Panc1 (cell line): ENCODE measurements around the gene SYTL3. TPM values are rescaled to one million over a fixed set of nuclear protein-coding genes. Genes with fewer than 3 reads are reported as not detected.

ENCODE experiments used
- ATAC-seq: fragments of 200-7000 bp; cut with Tn5 transposase; 2 replicates; pipeline ENCODE4 v1.9.1; 2020; ENCODE audit warnings: mild to moderate bottlenecking, moderate library complexity
- BruUV-seq: library from RNA; stranded (reverse); fragments of 400-500 nt; replicated peaks from 2 replicates; lab custom pipeline; 2021; lab: Mats Ljungman, UMichigan
- CTCF ChIA-PET: fragments of 300-600 bp; sonication (Branson Sonifier 250); formaldehyde crosslinking; loops from one replicate; lab custom pipeline; 2022; ENCODE audit warnings: antibody characterized with exemption; lab: Charles Lee
- POLR2A ChIA-PET: fragments of 300-600 bp; sonication (Branson Sonifier 250); formaldehyde crosslinking; loops from one replicate; lab custom pipeline; 2022; ENCODE audit warnings: antibody characterized with exemption; lab: Charles Lee
- DNase-seq: peaks from one replicate; pipeline ENCODE4 v3.0.0-alpha.2; 2010; ENCODE audit warnings: low read depth, low spot score
- H3K27ac ChIP-seq: 2 replicates; pipeline ENCODE4 v1.5.1; 2011; ENCODE audit warnings: mild to moderate bottlenecking, low read length, inconsistent platforms
- H3K27me3 ChIP-seq: fragments of 200-500 bp; sonication (Bioruptor generic); 2 replicates; pipeline ENCODE4 v1.6.0; 2014; ENCODE audit warnings: low read length, inconsistent platforms; ENCODE audit not compliant: control insufficient read depth, insufficient read depth
- H3K36me3 ChIP-seq: fragments of 200-500 bp; sonication (Bioruptor generic); 2 replicates; pipeline ENCODE4 v1.5.1; 2014; ENCODE audit warnings: inconsistent platforms, mild to moderate bottlenecking, low read length, moderate library complexity; ENCODE audit not compliant: control insufficient read depth, insufficient read depth
- H3K4me1 ChIP-seq: 2 replicates; pipeline ENCODE4 v1.5.1; 2011; ENCODE audit warnings: inconsistent platforms, mild to moderate bottlenecking, low read length, moderate library complexity; ENCODE audit not compliant: control insufficient read depth, insufficient read depth
- H3K4me3 ChIP-seq, 2 experiments: 2 replicates each; pipeline ENCODE4 v1.5.1; 2011 to 2012; ENCODE audit warnings: low read depth in 2 of 2, low read length in 2 of 2, mild to moderate bottlenecking in 2 of 2, inconsistent platforms in 1 of 2, moderate library complexity in 1 of 2
- H3K9me3 ChIP-seq: fragments of 200-500 bp; sonication (Bioruptor generic); 2 replicates; pipeline ENCODE4 v1.5.1; 2014; ENCODE audit warnings: low read depth, mild to moderate bottlenecking, inconsistent platforms, low read length, moderate library complexity; ENCODE audit not compliant: control insufficient read depth, insufficient read depth
- REST ChIP-seq, 2 experiments: IDR thresholded peaks; 2 replicates each; pipeline ENCODE4 v1.6.1; 2011 to 2012; ENCODE audit warnings: low read depth in 2 of 2, control low read depth in 1 of 2, low read length in 1 of 2, mild to moderate bottlenecking in 1 of 2, moderate library complexity in 1 of 2; ENCODE audit not compliant: insufficient read depth in 1 of 2
- SIN3A ChIP-seq: IDR thresholded peaks from 2 replicates; pipeline ENCODE4 v1.6.1; 2012; ENCODE audit warnings: low read depth, mild to moderate bottlenecking, low read length, moderate library complexity, borderline replicate concordance; ENCODE audit not compliant: insufficient read depth
- TCF7L2 ChIP-seq: IDR thresholded peaks from 2 replicates; pipeline ENCODE4 v1.6.1; 2011; ENCODE audit warnings: mild to moderate bottlenecking, low read depth, low read length, inconsistent platforms
- in situ Hi-C: cut with HindIII; loops from 2 replicates; pipeline ENCODE4 v1.10.0; 2016; ENCODE audit warnings: low sequenced_read_pairs, low pct_unique_long_range_greater_than_20kb
- intact Hi-C: fragments of 100-400 bp; cut with micrococcal nuclease; formaldehyde crosslinking; loops from one replicate; pipeline ENCODE4 v1.10.0; 2022; ENCODE audit not compliant: unreplicated experiment
- total RNA-seq: library from RNA; stranded (reverse); gene quantifications from one replicate; pipeline ENCODE4 v1.2.1, GENCODE V29; 2021; ENCODE audit not compliant: unreplicated experiment
- TF ChIP-seq, protein P1 (sequence below): fragments of 450-650 bp; IDR thresholded peaks from 2 replicates; pipeline ENCODE4 v1.5.1; 2017; ENCODE audit warnings: mild to moderate bottlenecking

SYTL3 gene
- total RNA-seq, 1 experiment from 2014 or later = 1.4 TPM

GRCh38 chr6:158606935-158607334 is 42.9 kb upstream of the SYTL3 start:
- no peak overlapping the region for H3K4me3 ChIP-seq
- H3K27ac ChIP-seq = no peak overlapping the region
- H3K9me3 ChIP-seq = no peaks in the 10 kb centered on the region
- no peaks in the 10 kb centered on the region for H3K4me1 ChIP-seq
- intact Hi-C loops (no loop called here), in situ Hi-C loops (no loop called here)
- ATAC-seq (no peak), DNase-seq (no peak)
- ChIA-PET CTCF (interaction anchor here (2.4 kb wide), 1 partner anchor 393 kb away, joined by 29 read pairs; no protein-coding TSS in a partner anchor), POLR2A (no interaction called here)
- H3K36me3 ChIP-seq = peaks cover 19% of the 10 kb centered on the region
- H3K27me3 ChIP-seq = no peaks in the 10 kb centered on the region
- BruUV-seq = no TSS peak
- TF ChIP-seq REST (IDR thresholded peaks at IDR 0.05; ENCODE audit: insufficient read depth in 1 of 2, low read depth in 2 of 2, low read length in 1 of 2) (no peak), SIN3A (no peak), TCF7L2 (no peak)
- TF ChIP-seq, protein P1, sequence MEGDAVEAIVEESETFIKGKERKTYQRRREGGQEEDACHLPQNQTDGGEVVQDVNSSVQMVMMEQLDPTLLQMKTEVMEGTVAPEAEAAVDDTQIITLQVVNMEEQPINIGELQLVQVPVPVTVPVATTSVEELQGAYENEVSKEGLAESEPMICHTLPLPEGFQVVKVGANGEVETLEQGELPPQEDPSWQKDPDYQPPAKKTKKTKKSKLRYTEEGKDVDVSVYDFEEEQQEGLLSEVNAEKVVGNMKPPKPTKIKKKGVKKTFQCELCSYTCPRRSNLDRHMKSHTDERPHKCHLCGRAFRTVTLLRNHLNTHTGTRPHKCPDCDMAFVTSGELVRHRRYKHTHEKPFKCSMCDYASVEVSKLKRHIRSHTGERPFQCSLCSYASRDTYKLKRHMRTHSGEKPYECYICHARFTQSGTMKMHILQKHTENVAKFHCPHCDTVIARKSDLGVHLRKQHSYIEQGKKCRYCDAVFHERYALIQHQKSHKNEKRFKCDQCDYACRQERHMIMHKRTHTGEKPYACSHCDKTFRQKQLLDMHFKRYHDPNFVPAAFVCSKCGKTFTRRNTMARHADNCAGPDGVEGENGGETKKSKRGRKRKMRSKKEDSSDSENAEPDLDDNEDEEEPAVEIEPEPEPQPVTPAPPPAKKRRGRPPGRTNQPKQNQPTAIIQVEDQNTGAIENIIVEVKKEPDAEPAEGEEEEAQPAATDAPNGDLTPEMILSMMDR = no peak

- Histone ChIP-seq H3K36me3 (peaks cover 20% of the 10 kb centered on the region), H3K27ac (no peak overlapping the region), H3K4me1 (no peaks in the 10 kb centered on the region), H3K9me3 (no peaks in the 10 kb centered on the region), H3K27me3 (no peaks in the 10 kb centered on the region), H3K4me3 (no peak overlapping the region)
- no TSS peak for BruUV-seq
- DNase-seq (no peak), ATAC-seq (no peak)
- TF ChIP-seq TCF7L2 (no peak), REST (IDR thresholded peaks at IDR 0.05; ENCODE audit: insufficient read depth in 1 of 2, low read depth in 2 of 2, low read length in 1 of 2) (no peak)
- POLR2A ChIA-PET = no interaction called here
- CTCF ChIA-PET = no interaction called here
- in situ Hi-C loops = no loop called here
- intact Hi-C loops = no loop called here
Observed at GRCh38 chr6:158607411-158608170, 42.3 kb upstream of the SYTL3 start.
